Measurements from ENCODE around the gene NOS3. TPM values are rescaled to one million over a fixed set of nuclear protein-coding genes. Genes with fewer than 3 reads are reported as not detected.

NOS3 gene
- total and polyA plus RNA-seq, 9 of the 15 experiments (the other 6 are each of a cell fraction or from before 2014, with no cell fraction given): 1.1 to 121 (median 23.6) TPM

- TF ChIP-seq, protein P1, sequence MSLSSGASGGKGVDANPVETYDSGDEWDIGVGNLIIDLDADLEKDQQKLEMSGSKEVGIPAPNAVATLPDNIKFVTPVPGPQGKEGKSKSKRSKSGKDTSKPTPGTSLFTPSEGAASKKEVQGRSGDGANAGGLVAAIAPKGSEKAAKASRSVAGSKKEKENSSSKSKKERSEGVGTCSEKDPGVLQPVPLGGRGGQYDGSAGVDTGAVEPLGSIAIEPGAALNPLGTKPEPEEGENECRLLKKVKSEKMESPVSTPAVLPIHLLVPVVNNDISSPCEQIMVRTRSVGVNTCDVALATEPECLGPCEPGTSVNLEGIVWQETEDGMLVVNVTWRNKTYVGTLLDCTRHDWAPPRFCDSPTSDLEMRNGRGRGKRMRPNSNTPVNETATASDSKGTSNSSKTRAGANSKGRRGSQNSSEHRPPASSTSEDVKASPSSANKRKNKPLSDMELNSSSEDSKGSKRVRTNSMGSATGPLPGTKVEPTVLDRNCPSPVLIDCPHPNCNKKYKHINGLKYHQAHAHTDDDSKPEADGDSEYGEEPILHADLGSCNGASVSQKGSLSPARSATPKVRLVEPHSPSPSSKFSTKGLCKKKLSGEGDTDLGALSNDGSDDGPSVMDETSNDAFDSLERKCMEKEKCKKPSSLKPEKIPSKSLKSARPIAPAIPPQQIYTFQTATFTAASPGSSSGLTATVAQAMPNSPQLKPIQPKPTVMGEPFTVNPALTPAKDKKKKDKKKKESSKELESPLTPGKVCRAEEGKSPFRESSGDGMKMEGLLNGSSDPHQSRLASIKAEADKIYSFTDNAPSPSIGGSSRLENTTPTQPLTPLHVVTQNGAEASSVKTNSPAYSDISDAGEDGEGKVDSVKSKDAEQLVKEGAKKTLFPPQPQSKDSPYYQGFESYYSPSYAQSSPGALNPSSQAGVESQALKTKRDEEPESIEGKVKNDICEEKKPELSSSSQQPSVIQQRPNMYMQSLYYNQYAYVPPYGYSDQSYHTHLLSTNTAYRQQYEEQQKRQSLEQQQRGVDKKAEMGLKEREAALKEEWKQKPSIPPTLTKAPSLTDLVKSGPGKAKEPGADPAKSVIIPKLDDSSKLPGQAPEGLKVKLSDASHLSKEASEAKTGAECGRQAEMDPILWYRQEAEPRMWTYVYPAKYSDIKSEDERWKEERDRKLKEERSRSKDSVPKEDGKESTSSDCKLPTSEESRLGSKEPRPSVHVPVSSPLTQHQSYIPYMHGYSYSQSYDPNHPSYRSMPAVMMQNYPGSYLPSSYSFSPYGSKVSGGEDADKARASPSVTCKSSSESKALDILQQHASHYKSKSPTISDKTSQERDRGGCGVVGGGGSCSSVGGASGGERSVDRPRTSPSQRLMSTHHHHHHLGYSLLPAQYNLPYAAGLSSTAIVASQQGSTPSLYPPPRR (CRISPR knock-in tag; IDR thresholded peaks at IDR 0.05; ENCODE audit: borderline replicate concordance): no peak
- TF ChIP-seq NBN (IDR thresholded peaks at IDR 0.05; ENCODE audit: low read depth) (0 out of 2 replicates have a peak, but pooled peaks have one; percentile 18), ZNF133 (CRISPR knock-in tag; IDR thresholded peaks at IDR 0.05) (no peak), ZNF124 (CRISPR knock-in tag; IDR thresholded peaks at IDR 0.05) (no peak), ZNF445 (CRISPR knock-in tag; IDR thresholded peaks at IDR 0.05; ENCODE audit: low read depth) (no peak), NCOA1 (IDR thresholded peaks at IDR 0.05; ENCODE audit: low read depth) (no peak), ZNF668 (CRISPR knock-in tag; IDR thresholded peaks at IDR 0.05) (0 out of 2 replicates have a peak, but pooled peaks have one; percentile 12), L3MBTL2 (IDR thresholded peaks at IDR 0.05) (peak; percentile 75), ZNF436 (CRISPR knock-in tag; IDR thresholded peaks at IDR 0.05) (no peak), RFX1 (IDR thresholded peaks at IDR 0.05) (no peak), RAD21 (CRISPR knock-in tag; conservative IDR thresholded peaks at IDR 0.05 in 1 of 2, IDR thresholded peaks at IDR 0.05 in 1 of 2) (no peak), CHAMP1 (IDR thresholded peaks at IDR 0.05) (no peak), ZNF766 (CRISPR knock-in tag; conservative IDR thresholded peaks at IDR 0.05) (peak; percentile 84), TARDBP (IDR thresholded peaks at IDR 0.05) (no peak), MBD2 (IDR thresholded peaks at IDR 0.05; ENCODE audit: borderline replicate concordance, low read depth) (no peak)
- TF ChIP-seq, protein P2, sequence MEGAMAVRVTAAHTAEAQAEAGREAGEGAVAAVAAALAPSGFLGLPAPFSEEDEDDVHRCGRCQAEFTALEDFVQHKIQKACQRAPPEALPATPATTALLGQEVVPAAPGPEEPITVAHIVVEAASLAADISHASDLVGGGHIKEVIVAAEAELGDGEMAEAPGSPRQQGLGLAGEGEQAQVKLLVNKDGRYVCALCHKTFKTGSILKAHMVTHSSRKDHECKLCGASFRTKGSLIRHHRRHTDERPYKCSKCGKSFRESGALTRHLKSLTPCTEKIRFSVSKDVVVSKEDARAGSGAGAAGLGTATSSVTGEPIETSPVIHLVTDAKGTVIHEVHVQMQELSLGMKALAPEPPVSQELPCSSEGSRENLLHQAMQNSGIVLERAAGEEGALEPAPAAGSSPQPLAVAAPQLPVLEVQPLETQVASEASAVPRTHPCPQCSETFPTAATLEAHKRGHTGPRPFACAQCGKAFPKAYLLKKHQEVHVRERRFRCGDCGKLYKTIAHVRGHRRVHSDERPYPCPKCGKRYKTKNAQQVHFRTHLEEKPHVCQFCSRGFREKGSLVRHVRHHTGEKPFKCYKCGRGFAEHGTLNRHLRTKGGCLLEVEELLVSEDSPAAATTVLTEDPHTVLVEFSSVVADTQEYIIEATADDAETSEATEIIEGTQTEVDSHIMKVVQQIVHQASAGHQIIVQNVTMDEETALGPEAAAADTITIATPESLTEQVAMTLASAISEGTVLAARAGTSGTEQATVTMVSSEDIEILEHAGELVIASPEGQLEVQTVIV (CRISPR knock-in tag; IDR thresholded peaks at IDR 0.05; ENCODE audit: borderline replicate concordance): 0 out of 2 replicates have a peak, but pooled peaks have one; percentile 57
- TF ChIP-seq, protein P3, sequence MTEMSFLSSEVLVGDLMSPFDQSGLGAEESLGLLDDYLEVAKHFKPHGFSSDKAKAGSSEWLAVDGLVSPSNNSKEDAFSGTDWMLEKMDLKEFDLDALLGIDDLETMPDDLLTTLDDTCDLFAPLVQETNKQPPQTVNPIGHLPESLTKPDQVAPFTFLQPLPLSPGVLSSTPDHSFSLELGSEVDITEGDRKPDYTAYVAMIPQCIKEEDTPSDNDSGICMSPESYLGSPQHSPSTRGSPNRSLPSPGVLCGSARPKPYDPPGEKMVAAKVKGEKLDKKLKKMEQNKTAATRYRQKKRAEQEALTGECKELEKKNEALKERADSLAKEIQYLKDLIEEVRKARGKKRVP (CRISPR knock-in tag; IDR thresholded peaks at IDR 0.05): peak; percentile 96
Observed at GRCh38 chr7:150968734-150969372, 22.0 kb upstream of the NOS3 start (continued).

Data from K562 (cell line).